PC-3 (cell line): ENCODE measurements around the gene ABCD3. TPM values are rescaled to one million over a fixed set of nuclear protein-coding genes. Genes with fewer than 3 reads are reported as not detected.
"Not testable (repeated sequence)": the region's sequence is repeated elsewhere in the genome, so short reads cannot be mapped to it uniquely, and the experiment has no call there.

Experiments used
- ATAC-seq: fragments of 200-7000 bp; cut with Tn5 transposase; 2 replicates; pipeline ENCODE4 v1.9.1; 2020; ENCODE audit warnings: mild to moderate bottlenecking, moderate library complexity
- Bru-seq: library from RNA; stranded (reverse); fragments of 400-500 nt; gene quantifications from one replicate; lab custom pipeline; 2021; lab: Mats Ljungman, UMichigan
- BruChase-seq, 2 experiments: library from RNA; stranded (reverse); fragments of 400-500 nt; gene quantifications; one replicate each; lab custom pipeline; 2021; lab: Mats Ljungman, UMichigan
- BruUV-seq: library from RNA; stranded (reverse); fragments of 400-500 nt; replicated peaks from 2 replicates; lab custom pipeline; 2021; lab: Mats Ljungman, UMichigan
- CTCF ChIA-PET: fragments of 300-600 bp; sonication (Branson Sonifier 250); formaldehyde crosslinking; loops from one replicate; lab custom pipeline; 2022; ENCODE audit warnings: antibody characterized with exemption; lab: Charles Lee
- POLR2A ChIA-PET: fragments of 300-600 bp; sonication (Branson Sonifier 250); formaldehyde crosslinking; loops from one replicate; lab custom pipeline; 2022; ENCODE audit warnings: antibody characterized with exemption; ENCODE audit not compliant: unreplicated experiment; lab: Charles Lee
- DNase-seq: peaks from one replicate; pipeline ENCODE4 v3.0.0-alpha.2; 2015
- H2AFZ ChIP-seq: fragments of 300-600 bp; sonication (generic); 2 replicates; pipeline ENCODE4 v1.6.0; 2016; ENCODE audit warnings: antibody characterized with exemption, low read length
- H3F3A ChIP-seq: fragments of 300-600 bp; sonication (generic); one replicate; pipeline ENCODE4 v1.6.0; 2017; ENCODE audit warnings: antibody characterized with exemption, low read length, control low read depth, mild to moderate bottlenecking; ENCODE audit not compliant: unreplicated experiment
- H3K27ac ChIP-seq: fragments of 300-600 bp; sonication (generic); 2 replicates; pipeline ENCODE4 v1.5.1; 2016; ENCODE audit warnings: mild to moderate bottlenecking, low read length
- H3K27me3 ChIP-seq: fragments of 300-600 bp; sonication (generic); 2 replicates; pipeline ENCODE4 v1.6.1; 2016; ENCODE audit warnings: low read length, mixed read lengths
- H3K36me3 ChIP-seq: fragments of 300-600 bp; sonication (generic); 2 replicates; pipeline ENCODE4 v1.6.1; 2016; ENCODE audit warnings: low read depth, mixed run types, low read length, mixed read lengths
- H3K4me1 ChIP-seq: fragments of 300-600 bp; sonication (generic); 2 replicates; pipeline ENCODE4 v1.5.1; 2016; ENCODE audit warnings: low read length; ENCODE audit not compliant: insufficient read depth
- H3K4me2 ChIP-seq: fragments of 300-600 bp; sonication (generic); 2 replicates; pipeline ENCODE4 v1.6.0; 2016; ENCODE audit warnings: low read length
- H3K4me3 ChIP-seq: fragments of 300-600 bp; sonication (generic); 2 replicates; pipeline ENCODE4 v1.5.1; 2016; ENCODE audit warnings: mild to moderate bottlenecking, low read length, mixed read lengths
- H3K79me2 ChIP-seq: fragments of 300-600 bp; sonication (generic); 2 replicates; pipeline ENCODE4 v1.6.1; 2017; ENCODE audit warnings: low read length, mixed read lengths
- H3K9ac ChIP-seq: fragments of 300-600 bp; sonication (generic); 2 replicates; pipeline ENCODE4 v1.6.0; 2016; ENCODE audit warnings: mild to moderate bottlenecking, low read length
- H3K9me2 ChIP-seq: fragments of 300-600 bp; sonication (generic); replicated peaks from 2 replicates; pipeline ENCODE4 v1.6.1; 2016; ENCODE audit warnings: mixed run types, low read length, mixed read lengths
- H3K9me3 ChIP-seq: fragments of 300-600 bp; sonication (generic); 2 replicates; pipeline ENCODE4 v1.6.1; 2016; ENCODE audit warnings: low read length, mixed read lengths
- H4K20me1 ChIP-seq: fragments of 300-600 bp; sonication (generic); 2 replicates; pipeline ENCODE4 v1.6.1; 2016; ENCODE audit warnings: low read length, mixed read lengths
- EZH2 ChIP-seq: fragments of 300-600 bp; sonication (generic); IDR thresholded peaks from one replicate; pipeline ENCODE4 v1.6.1; 2017; ENCODE audit warnings: antibody characterized with exemption, mild to moderate bottlenecking, low read length; ENCODE audit not compliant: unreplicated experiment
- EZH2phosphoT487 ChIP-seq: fragments of 300-600 bp; sonication (generic); IDR thresholded peaks from 2 replicates; pipeline ENCODE4 v1.6.1; 2018; ENCODE audit warnings: mild to moderate bottlenecking, antibody characterized with exemption, low read length, borderline replicate concordance
- intact Hi-C: fragments of 100-400 bp; cut with micrococcal nuclease; formaldehyde crosslinking; loops from 2 replicates; pipeline ENCODE4 v1.9.0; 2023
- long read RNA-seq: library from polyadenylated mRNA; unstranded; transcript quantifications from one replicate; pipeline ENCODE4 v2.0.0, GENCODE V29; 2021; ENCODE audit not compliant: unreplicated experiment
- total RNA-seq: library from RNA; depleted of rRNA; stranded (reverse); fragments of >200 nt; gene quantifications from 2 replicates; pipeline ENCODE4 v1.2.3, GENCODE V29; 2014; rRNA removed
- TF ChIP-seq, protein P1 (sequence below): fragments of 300-600 bp; sonication (generic); conservative IDR thresholded peaks from 2 replicates; pipeline ENCODE4 v1.5.1; 2017; ENCODE audit warnings: antibody characterized with exemption, low read depth, mild to moderate bottlenecking, low read length

Gene ABCD3
- total RNA-seq, result 31.7 and 36.3 TPM in 2 replicates
- Bru-seq, nascent RNA, result percentile 84 among the genes with signal in this experiment
- percentile 79 among the genes with signal in this experiment for BruChase-seq, experiment 1, labeled RNA remaining after a 6-hour chase
- BruChase-seq, experiment 2, labeled RNA remaining after a 2-hour chase, result percentile 84 among the genes with signal in this experiment
- long read RNA-seq, full-length matches to known transcripts, result 65 of 89 reads
- long read RNA-seq, partial matches to known transcripts, result 6 of 89 reads
- long read RNA-seq, other reads (novel, unspliced or antisense), result 18 of 89 reads

DNA sequence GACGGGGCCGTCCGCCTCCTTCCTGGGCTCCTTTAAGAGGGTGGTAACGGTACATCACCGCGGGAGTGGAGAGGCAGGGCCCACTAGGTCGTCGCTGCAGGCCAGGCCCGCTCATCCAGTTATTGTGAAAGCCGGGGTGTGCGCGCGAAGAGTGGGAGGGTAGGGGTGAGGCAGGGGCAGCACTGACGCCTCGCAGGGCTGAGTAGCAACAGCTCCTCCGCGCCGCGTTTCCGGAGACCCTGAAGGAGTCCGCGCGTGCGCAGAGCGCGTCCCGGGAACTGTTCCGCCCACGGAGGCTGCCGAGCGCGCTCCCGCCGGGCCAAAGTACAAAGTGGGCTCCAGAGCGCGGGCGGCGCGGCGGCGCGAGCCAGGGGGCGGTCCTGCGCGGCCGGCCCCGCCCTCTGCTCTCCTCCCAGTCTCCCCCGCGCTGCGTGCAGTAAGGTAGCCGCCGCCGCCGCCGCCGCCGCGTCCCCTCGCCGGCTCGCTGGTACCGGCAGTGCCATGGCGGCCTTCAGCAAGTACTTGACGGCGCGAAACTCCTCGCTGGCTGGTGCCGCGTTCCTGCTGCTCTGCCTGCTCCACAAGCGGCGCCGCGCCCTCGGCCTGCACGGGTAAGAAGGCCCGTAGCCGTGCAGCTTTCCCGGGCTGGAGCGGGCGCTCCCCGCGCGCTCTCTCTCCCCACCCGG lies at the start of gene ABCD3:
Gene ABCD3, plus strand, starts transcription at position 412 of the 686 bp plus-strand sequence. Its CDS starts 90 bp downstream, at position 502.
- peaks cover 47% of the 10 kb centered on the region for H3K79me2 ChIP-seq
- no TSS peak for BruUV-seq
- H3F3A ChIP-seq, result no peaks in the 10 kb centered on the region
- peaks cover 39% of the 10 kb centered on the region for H4K20me1 ChIP-seq
- peak within 1 kb of the TSS; percentile 85 for H3K4me3 ChIP-seq
- H3K9me3 ChIP-seq, result no peaks in the 10 kb centered on the region
- H3K36me3 ChIP-seq, result no peaks in the 10 kb centered on the region
- peak within 1 kb of the TSS; percentile 67 for H3K9ac ChIP-seq
- no peaks in the 10 kb centered on the region for H3K27me3 ChIP-seq
- peak within 1 kb of the TSS; percentile 87 for H3K4me2 ChIP-seq
- TF ChIP-seq, protein P1, sequence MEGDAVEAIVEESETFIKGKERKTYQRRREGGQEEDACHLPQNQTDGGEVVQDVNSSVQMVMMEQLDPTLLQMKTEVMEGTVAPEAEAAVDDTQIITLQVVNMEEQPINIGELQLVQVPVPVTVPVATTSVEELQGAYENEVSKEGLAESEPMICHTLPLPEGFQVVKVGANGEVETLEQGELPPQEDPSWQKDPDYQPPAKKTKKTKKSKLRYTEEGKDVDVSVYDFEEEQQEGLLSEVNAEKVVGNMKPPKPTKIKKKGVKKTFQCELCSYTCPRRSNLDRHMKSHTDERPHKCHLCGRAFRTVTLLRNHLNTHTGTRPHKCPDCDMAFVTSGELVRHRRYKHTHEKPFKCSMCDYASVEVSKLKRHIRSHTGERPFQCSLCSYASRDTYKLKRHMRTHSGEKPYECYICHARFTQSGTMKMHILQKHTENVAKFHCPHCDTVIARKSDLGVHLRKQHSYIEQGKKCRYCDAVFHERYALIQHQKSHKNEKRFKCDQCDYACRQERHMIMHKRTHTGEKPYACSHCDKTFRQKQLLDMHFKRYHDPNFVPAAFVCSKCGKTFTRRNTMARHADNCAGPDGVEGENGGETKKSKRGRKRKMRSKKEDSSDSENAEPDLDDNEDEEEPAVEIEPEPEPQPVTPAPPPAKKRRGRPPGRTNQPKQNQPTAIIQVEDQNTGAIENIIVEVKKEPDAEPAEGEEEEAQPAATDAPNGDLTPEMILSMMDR, result no peak
- TF ChIP-seq EZH2 (no peak), EZH2phosphoT487 (no peak)
- DNase-seq, result peak; percentile 97
- peak within 1 kb of the TSS; percentile 38 for H3K27ac ChIP-seq
- H2AFZ ChIP-seq, result peak within 1 kb of the TSS; percentile 88
- ChIA-PET CTCF (interaction anchor here (0.5 to 1.3 kb wide), 2 partner anchors 55 to 82 kb away, joined by 3 to 4 read pairs; no protein-coding TSS in a partner anchor), POLR2A (no interaction called here)
- ATAC-seq, result peak; percentile 83
- H3K9me2 ChIP-seq, result no peaks in the 10 kb centered on the region
- peaks cover 40% of the 10 kb centered on the region for H3K4me1 ChIP-seq
- intact Hi-C loops, result loop anchor here (5.0 to 10.0 kb wide), 3 partner anchors 41 to 183 kb away; partner anchors contain the start of gene ARHGAP29

DNA sequence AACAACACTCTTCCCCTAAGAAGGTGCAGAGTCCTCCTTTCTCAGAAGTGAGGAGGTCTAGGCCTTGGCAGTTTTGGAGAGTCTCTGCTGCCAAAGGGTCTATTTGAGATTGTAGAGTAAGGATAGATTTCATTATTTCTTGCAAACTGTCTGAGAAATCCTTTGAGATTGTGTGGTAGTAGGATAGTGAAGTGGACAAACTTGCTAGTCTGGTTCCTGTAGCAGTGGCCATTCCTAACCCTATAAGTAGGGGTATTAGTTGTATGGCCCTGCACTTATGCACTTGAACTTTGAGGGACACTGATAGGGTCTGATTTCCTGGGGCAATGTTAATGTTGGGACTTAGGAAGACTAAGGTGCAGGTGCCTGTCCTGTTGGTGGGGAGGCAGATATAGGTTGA lies 45.4 kb upstream of the ABCD3 start:
- H3K4me3 ChIP-seq, H3K27me3 ChIP-seq, H3K79me2 ChIP-seq, H3K4me2 ChIP-seq, H3K36me3 ChIP-seq, H3F3A ChIP-seq, ATAC-seq, intact Hi-C loops, H4K20me1 ChIP-seq, H3K9me2 ChIP-seq, H3K9me3 ChIP-seq, CTCF ChIA-PET, H2AFZ ChIP-seq, H3K9ac ChIP-seq, POLR2A ChIA-PET, H3K27ac ChIP-seq, BruUV-seq: not testable (repeated sequence)
- peak; percentile 9 for DNase-seq
- H3K4me1 ChIP-seq, result peaks cover 14% of the 10 kb centered on the region

DNA sequence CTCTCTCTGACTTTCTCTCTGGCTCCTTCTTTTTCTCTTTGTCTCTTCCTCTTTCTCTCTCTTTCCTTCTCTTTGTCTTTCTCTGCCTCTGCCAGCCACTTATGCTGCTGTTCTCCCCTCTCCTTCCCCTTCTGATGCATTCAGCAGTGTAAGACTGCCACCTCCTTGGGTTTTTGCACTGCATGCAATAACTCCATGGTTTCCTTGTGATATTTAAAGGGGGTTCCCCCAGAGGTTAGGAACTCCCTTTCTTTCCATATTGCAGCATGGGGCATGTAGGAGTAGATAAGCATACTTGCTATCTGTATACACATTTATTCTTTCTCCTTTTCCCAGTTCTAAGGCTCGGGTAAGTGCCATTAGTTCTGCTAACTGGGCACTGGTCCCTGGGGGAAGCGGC lies 44.9 kb upstream of the ABCD3 start:
- H3K9me3 ChIP-seq, H3K9me2 ChIP-seq, POLR2A ChIA-PET, H2AFZ ChIP-seq, H3F3A ChIP-seq, H3K9ac ChIP-seq, H3K4me2 ChIP-seq, CTCF ChIA-PET, H3K4me3 ChIP-seq, H4K20me1 ChIP-seq, DNase-seq, H3K27ac ChIP-seq, H3K36me3 ChIP-seq, BruUV-seq, ATAC-seq, intact Hi-C loops, H3K79me2 ChIP-seq, H3K27me3 ChIP-seq: not testable (repeated sequence)
- H3K4me1 ChIP-seq, result peaks cover 14% of the 10 kb centered on the region

DNA sequence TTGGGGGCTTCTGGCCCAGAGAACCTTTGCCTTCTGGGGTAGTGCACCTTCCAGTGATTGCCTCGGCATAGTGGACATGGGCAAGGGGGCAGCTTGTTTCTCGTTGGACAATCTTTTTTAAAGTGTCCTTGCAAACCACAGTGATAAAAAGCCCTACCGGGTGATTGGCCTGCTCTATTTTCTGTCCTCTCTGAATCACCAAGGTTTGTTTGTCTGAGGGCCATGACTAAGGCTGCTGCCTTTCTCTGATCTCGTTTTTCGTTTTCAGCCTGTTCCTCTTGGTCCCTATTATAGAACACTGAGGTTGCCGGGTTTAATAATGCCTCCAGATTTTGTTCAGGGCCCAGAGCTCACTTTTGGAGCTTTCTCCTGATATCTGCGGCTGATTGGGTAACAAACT lies 42.5 kb upstream of the ABCD3 start:
- H2AFZ ChIP-seq, H3K27me3 ChIP-seq, H3K36me3 ChIP-seq, BruUV-seq, H4K20me1 ChIP-seq, CTCF ChIA-PET, H3K79me2 ChIP-seq, H3K9me3 ChIP-seq, ATAC-seq, H3F3A ChIP-seq, H3K9me2 ChIP-seq, H3K4me3 ChIP-seq, H3K9ac ChIP-seq, POLR2A ChIA-PET: not testable (repeated sequence)
- H3K4me1 ChIP-seq, result peaks cover 14% of the 10 kb centered on the region
- H3K4me2 ChIP-seq, result peak overlapping the region; percentile 63
- DNase-seq, result peak; percentile 79
- intact Hi-C loops, result loop anchor here (5.0 kb wide), 1 partner anchor 42 kb away; the partner anchor contains the start of gene ABCD3
- H3K27ac ChIP-seq, result peak overlapping the region; percentile 34; the same call in 1 of the 2 replicates

DNA sequence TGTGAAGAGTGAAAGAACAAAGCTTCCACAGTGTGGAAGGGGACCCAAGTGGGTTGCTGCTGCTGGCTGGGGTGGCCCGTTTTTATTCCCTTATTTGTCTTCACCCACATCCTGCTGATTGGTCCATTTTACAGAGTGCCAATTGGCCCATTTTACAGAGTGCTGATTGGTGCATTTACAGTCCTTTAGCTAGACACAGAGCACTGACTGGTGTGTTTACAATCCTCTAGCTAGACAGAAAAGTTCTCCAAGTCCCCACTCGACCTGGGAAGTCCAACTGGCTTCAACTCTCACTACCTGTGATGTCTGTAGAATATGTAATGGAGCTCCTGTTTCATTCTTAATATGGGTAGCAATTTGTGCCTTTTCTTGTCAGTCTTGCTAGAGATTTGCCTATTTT lies 39.7 kb upstream of the ABCD3 start:
- ATAC-seq, H3K9me3 ChIP-seq, H2AFZ ChIP-seq, H4K20me1 ChIP-seq, BruUV-seq, H3K79me2 ChIP-seq, H3K4me3 ChIP-seq, CTCF ChIA-PET, H3K36me3 ChIP-seq, H3F3A ChIP-seq, H3K27ac ChIP-seq, DNase-seq, H3K9ac ChIP-seq, H3K27me3 ChIP-seq, H3K9me2 ChIP-seq, H3K4me2 ChIP-seq, POLR2A ChIA-PET: not testable (repeated sequence)
- H3K4me1 ChIP-seq, result peaks cover 15% of the 10 kb centered on the region
- intact Hi-C loops, result loop anchor here (5.0 kb wide), 1 partner anchor 39 kb away; the partner anchor contains the start of gene ABCD3
